K562 (cell line): ENCODE data around the gene BIRC3.

ENCODE experiments used
- BDP1 ChIP-seq: IDR thresholded peaks from 3 replicates; pipeline ENCODE4 v1.6.1; 2011; ENCODE audit not compliant: insufficient read length, insufficient read depth
- CREM ChIP-seq: IDR thresholded peaks from 2 replicates; pipeline ENCODE4 v1.6.1; 2014; ENCODE audit warnings: antibody characterized with exemption, low read depth
- GABPA ChIP-seq: fragments of 200-800 bp; sonication (Bioruptor generic); conservative IDR thresholded peaks from 2 replicates; pipeline ENCODE4 v1.6.1; 2016; ENCODE audit warnings: low read depth, missing genetic modification characterization, missing compliant biosample characterization
- KDM1A ChIP-seq, 2 experiments: fragments of 450-650 bp; IDR thresholded peaks; 2 replicates each; pipeline ENCODE4 v1.6.1; 2016; ENCODE audit warnings: mild to moderate bottlenecking in 2 of 2
- KLF10 ChIP-seq: fragments of 250-450 bp; sonication (Bioruptor Pico); IDR thresholded peaks from 2 replicates; pipeline ENCODE4 v1.6.1; 2021; ENCODE audit warnings: matching md5 sums
- NR2F6 ChIP-seq: fragments of 450-650 bp; formaldehyde crosslinking; IDR thresholded peaks from 2 replicates; pipeline ENCODE4 v1.4.0; 2020; ENCODE audit warnings: mild to moderate bottlenecking
- NR3C1 ChIP-seq: sonication (generic); formaldehyde crosslinking; IDR thresholded peaks from 2 replicates; pipeline ENCODE4 v1.8.1; 2022; ENCODE audit warnings: missing genetic modification reagents
- NRF1 ChIP-seq, 2 experiments: fragments of 450-650 bp; IDR thresholded peaks in 1 of 2; conservative IDR thresholded peaks in 1 of 2; 2 replicates each; pipeline ENCODE4 v1.6.1; 2014; ENCODE audit warnings: mild to moderate bottlenecking in 2 of 2
- POLR2A ChIP-seq: fragments of 450-650 bp; conservative IDR thresholded peaks from 2 replicates; pipeline ENCODE4 v1.6.1; 2016
- SIN3A ChIP-seq, 2 experiments: fragments of 150-350 bp in 1 of 2; IDR thresholded peaks; 2 replicates each; pipeline ENCODE4 v1.6.1; 2011 to 2016; ENCODE audit warnings: borderline replicate concordance in 2 of 2, low read depth in 2 of 2, low read length in 2 of 2, mild to moderate bottlenecking in 2 of 2, moderate library complexity in 2 of 2; ENCODE audit not compliant: control insufficient read depth in 1 of 2
- SMARCC2 ChIP-seq: fragments of 450-650 bp; IDR thresholded peaks from 2 replicates; pipeline ENCODE4 v1.6.1; 2017; ENCODE audit warnings: antibody characterized with exemption, moderate library complexity, mild to moderate bottlenecking, low read depth
- ZNF785 ChIP-seq: fragments of 250-450 bp; sonication (Bioruptor Pico); IDR thresholded peaks from 2 replicates; pipeline ENCODE4 v1.4.0; 2020; ENCODE audit warnings: mild to moderate bottlenecking
- TF ChIP-seq, protein P1 (sequence below), 3 experiments: IDR thresholded peaks in 2 of 3; conservative IDR thresholded peaks in 1 of 3; 2 replicates each; pipeline ENCODE4 v1.5.1; 2011 to 2012; ENCODE audit warnings: low read length in 3 of 3, mild to moderate bottlenecking in 3 of 3, control low read depth in 2 of 3, improper control_type of control experiment in 1 of 3, inconsistent platforms in 1 of 3, low read depth in 1 of 3, mixed read lengths in 1 of 3, moderate library complexity in 1 of 3; ENCODE audit not compliant: insufficient read depth in 2 of 3
- TF ChIP-seq, protein P2 (sequence below): fragments of 450-650 bp; IDR thresholded peaks from 2 replicates; pipeline ENCODE4 v1.6.1; 2014; ENCODE audit warnings: low read depth, mild to moderate bottlenecking, moderate library complexity, borderline replicate concordance

DNA sequence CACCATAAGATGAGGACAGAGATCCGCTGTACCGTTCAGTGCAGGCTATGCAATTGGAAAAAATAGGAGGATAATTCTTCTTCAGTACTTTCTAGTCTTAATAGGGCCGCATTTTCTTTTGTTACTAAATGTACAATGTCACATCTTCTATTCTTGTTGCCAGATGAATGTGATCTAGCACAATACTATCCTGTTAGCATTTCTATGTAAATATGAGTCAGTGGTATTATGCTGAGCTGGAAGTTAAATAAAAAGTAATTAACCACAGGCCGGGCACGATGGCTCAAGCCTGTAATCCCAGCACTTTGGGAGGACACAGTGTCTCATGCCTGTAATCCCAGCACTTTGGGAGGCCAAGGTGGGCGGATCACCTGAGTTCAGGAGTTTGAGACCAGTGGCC is 24.4 kb upstream of the BIRC3 start:
- TF ChIP-seq NR3C1 (CRISPR knock-in tag) (no peak), KLF10 (CRISPR knock-in tag) (no peak), CREM (no peak), NRF1 (conservative IDR thresholded peaks at IDR 0.05 in 1 of 2, IDR thresholded peaks at IDR 0.05 in 1 of 2) (no peak), BDP1 (no peak), ZNF785 (CRISPR knock-in tag) (no peak), POLR2A (no peak), GABPA (tag) (no peak), SIN3A (IDR thresholded peaks at IDR 0.05; ENCODE audit: borderline replicate concordance in 2 of 2, control insufficient read depth in 1 of 2, low read depth in 2 of 2, low read length in 2 of 2) (no peak), SMARCC2 (no peak), KDM1A (IDR thresholded peaks at IDR 0.05) (no peak), NR2F6 (no peak)
- TF ChIP-seq, protein P1, sequence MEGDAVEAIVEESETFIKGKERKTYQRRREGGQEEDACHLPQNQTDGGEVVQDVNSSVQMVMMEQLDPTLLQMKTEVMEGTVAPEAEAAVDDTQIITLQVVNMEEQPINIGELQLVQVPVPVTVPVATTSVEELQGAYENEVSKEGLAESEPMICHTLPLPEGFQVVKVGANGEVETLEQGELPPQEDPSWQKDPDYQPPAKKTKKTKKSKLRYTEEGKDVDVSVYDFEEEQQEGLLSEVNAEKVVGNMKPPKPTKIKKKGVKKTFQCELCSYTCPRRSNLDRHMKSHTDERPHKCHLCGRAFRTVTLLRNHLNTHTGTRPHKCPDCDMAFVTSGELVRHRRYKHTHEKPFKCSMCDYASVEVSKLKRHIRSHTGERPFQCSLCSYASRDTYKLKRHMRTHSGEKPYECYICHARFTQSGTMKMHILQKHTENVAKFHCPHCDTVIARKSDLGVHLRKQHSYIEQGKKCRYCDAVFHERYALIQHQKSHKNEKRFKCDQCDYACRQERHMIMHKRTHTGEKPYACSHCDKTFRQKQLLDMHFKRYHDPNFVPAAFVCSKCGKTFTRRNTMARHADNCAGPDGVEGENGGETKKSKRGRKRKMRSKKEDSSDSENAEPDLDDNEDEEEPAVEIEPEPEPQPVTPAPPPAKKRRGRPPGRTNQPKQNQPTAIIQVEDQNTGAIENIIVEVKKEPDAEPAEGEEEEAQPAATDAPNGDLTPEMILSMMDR (IDR thresholded peaks at IDR 0.05 in 2 of 3, conservative IDR thresholded peaks at IDR 0.05 in 1 of 3; ENCODE audit: insufficient read depth in 2 of 3, low read depth in 1 of 3, low read length in 3 of 3), result no peak
- TF ChIP-seq, protein P2, sequence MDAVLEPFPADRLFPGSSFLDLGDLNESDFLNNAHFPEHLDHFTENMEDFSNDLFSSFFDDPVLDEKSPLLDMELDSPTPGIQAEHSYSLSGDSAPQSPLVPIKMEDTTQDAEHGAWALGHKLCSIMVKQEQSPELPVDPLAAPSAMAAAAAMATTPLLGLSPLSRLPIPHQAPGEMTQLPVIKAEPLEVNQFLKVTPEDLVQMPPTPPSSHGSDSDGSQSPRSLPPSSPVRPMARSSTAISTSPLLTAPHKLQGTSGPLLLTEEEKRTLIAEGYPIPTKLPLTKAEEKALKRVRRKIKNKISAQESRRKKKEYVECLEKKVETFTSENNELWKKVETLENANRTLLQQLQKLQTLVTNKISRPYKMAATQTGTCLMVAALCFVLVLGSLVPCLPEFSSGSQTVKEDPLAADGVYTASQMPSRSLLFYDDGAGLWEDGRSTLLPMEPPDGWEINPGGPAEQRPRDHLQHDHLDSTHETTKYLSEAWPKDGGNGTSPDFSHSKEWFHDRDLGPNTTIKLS, result no peak
